Tibial nerve (tissue), 4 donors: Measurements from ENCODE around the gene WFDC10A. TPM values are rescaled to one million over a fixed set of nuclear protein-coding genes. Genes with fewer than 3 reads are reported as not detected.
A peak's percentile ranks its signal among the peaks of the same experiment; 100 is the strongest.

ENCODE experiments used
- DNase-seq, 2 donors: peaks; one replicate each; pipeline ENCODE4 v3.0.0-alpha.2; 2019; ENCODE audit warnings: low spot score in 2 of 2
- H3K27ac ChIP-seq, 4 donors: fragments of 200-600 bp; sonication (generic) in 3 of 4; one replicate each; pipeline ENCODE4 v1.5.1; 2017 to 2019; ENCODE audit warnings: mild to moderate bottlenecking in 1 of 4
- H3K27me3 ChIP-seq, 2 donors: fragments of 200-600 bp; sonication (generic) in 1 of 2; one replicate each; pipeline versions ENCODE4 v1.5.1 to v1.6.0; 2017 to 2019
- H3K36me3 ChIP-seq, 3 donors: fragments of 200-600 bp; sonication (generic); one replicate each; pipeline ENCODE4 v1.5.1; 2018 to 2019
- H3K4me1 ChIP-seq, 4 donors: fragments of 200-600 bp; sonication (generic) in 3 of 4; one replicate each; pipeline ENCODE4 v1.5.1; 2017 to 2019
- H3K4me3 ChIP-seq, 4 donors: fragments of 200-600 bp; sonication (generic) in 3 of 4; one replicate each; pipeline ENCODE4 v1.5.1; 2017 to 2019; ENCODE audit warnings: mild to moderate bottlenecking in 1 of 4, moderate library complexity in 1 of 4
- H3K9me3 ChIP-seq, 4 donors: fragments of 200-600 bp; sonication (generic) in 3 of 4; one replicate each; pipeline ENCODE4 v1.5.1; 2017 to 2019
- EP300 ChIP-seq, 2 donors: sonication (generic); formaldehyde crosslinking; IDR thresholded peaks; one replicate each; pipeline ENCODE4 v1.6.1; 2017; ENCODE audit warnings: antibody characterized with exemption in 2 of 2, mild to moderate bottlenecking in 1 of 2
- POLR2A ChIP-seq, 2 donors: fragments of 450-650 bp; IDR thresholded peaks; one replicate each; pipeline ENCODE4 v1.6.1; 2017; ENCODE audit warnings: antibody characterized with exemption in 2 of 2, mild to moderate bottlenecking in 2 of 2, moderate library complexity in 2 of 2
- WGBS, 2 donors: methylation state at CpG; one replicate each; pipeline ENCODE4 v1.1.5; 2018; 5-methylcytosine and 5-hydroxymethylcytosine counted together
- total RNA-seq, 4 donors: library from RNA; depleted of rRNA; stranded (reverse); fragments of >200 nt; gene quantifications; one replicate each; pipeline ENCODE4 v1.1.0, GENCODE V29; 2016
- TF ChIP-seq, protein P1 (sequence below), 5 experiments: fragments of 200-600 bp in 3 of 5; fragments of 450-650 bp in 2 of 5; sonication (generic) in 3 of 5; IDR thresholded peaks; one replicate each; pipeline ENCODE4 v1.5.1; 2016 to 2019; ENCODE audit warnings: antibody characterized with exemption in 5 of 5, mild to moderate bottlenecking in 3 of 5, moderate library complexity in 2 of 5

Gene WFDC10A
- total RNA-seq, 4 donors from 2014 or later, result not detected

DNA sequence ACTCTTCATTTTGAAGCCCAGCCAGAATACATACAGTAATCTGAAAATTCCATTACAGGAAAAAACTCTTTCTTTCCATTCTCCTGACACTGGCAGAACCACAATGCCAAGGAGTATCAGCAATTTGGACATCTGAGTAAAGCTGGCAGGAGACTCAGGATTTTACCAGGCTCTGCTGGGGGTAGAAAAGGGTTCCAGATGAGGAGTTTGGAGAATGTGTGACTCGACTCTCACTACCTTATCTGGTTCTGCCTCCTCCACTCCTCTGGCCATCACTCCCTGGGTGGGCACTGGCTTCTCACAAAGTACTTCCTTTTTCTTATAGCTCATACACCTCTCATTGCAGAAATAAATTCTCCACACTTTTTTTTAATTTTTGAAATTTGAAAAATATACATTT lies 39.8 kb upstream of the WFDC10A start:
- Histone ChIP-seq H3K27me3 (no peaks in the 10 kb centered on the region), H3K4me1 (no peaks in the 10 kb centered on the region), H3K36me3 (no peaks in the 10 kb centered on the region), H3K4me3 (no peak overlapping the region), H3K9me3 (peaks cover 0 to 3% (median 0%) of the 10 kb centered on the region in 4 donors), H3K27ac (no peak overlapping the region)
- no peak for DNase-seq
- 30 to 35% methylated on average over 1 of the region's 1 CpG for WGBS, 2 donors
- TF ChIP-seq POLR2A (IDR thresholded peaks at IDR 0.05) (no peak), EP300 (IDR thresholded peaks at IDR 0.05) (no peak)
- TF ChIP-seq, protein P1, sequence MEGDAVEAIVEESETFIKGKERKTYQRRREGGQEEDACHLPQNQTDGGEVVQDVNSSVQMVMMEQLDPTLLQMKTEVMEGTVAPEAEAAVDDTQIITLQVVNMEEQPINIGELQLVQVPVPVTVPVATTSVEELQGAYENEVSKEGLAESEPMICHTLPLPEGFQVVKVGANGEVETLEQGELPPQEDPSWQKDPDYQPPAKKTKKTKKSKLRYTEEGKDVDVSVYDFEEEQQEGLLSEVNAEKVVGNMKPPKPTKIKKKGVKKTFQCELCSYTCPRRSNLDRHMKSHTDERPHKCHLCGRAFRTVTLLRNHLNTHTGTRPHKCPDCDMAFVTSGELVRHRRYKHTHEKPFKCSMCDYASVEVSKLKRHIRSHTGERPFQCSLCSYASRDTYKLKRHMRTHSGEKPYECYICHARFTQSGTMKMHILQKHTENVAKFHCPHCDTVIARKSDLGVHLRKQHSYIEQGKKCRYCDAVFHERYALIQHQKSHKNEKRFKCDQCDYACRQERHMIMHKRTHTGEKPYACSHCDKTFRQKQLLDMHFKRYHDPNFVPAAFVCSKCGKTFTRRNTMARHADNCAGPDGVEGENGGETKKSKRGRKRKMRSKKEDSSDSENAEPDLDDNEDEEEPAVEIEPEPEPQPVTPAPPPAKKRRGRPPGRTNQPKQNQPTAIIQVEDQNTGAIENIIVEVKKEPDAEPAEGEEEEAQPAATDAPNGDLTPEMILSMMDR (IDR thresholded peaks at IDR 0.05), result no peak

DNA sequence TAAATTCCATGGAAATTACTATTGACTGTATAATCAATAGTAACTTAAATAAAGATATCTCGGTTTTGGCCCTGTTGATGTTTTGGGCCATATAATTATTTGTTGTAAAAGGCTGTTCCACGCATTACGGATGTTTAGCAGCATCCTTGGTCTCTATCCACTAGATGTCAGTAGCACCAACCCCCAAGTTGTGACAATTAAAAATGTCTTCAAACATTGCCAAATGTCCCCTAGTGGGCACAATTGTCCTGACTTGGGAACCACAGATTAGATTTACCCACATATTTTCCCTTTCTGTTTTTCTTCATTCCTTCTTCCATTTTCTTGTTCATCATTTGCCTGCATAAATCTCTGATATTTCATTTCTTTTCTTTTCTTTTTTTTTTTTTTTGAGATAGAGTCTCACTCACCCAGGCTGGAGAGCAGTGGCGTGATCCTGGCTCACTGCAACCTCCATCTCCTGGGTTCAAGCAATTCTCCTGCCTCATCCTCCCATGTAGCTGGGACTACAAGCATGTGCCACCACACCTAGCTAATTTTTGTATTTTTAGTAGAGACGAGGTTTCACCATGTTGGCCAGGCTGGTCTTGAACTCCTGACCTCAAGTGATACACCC lies 36.9 kb upstream of the WFDC10A start:
- Histone ChIP-seq H3K27me3 (no peaks in the 10 kb centered on the region), H3K9me3 (peaks cover 0 to 3% (median 0%) of the 10 kb centered on the region in 4 donors), H3K4me1 (no peaks in the 10 kb centered on the region), H3K36me3 (no peaks in the 10 kb centered on the region), H3K4me3 (no peak overlapping the region), H3K27ac (no peak overlapping the region)
- no peak for TF ChIP-seq EP300 (IDR thresholded peaks at IDR 0.05)
- TF ChIP-seq, protein P1 (IDR thresholded peaks at IDR 0.05), result peak in 3 of 5 experiments; percentile 22 to 43 (median 27)
- DNase-seq, result no peak
- 57 to 66% methylated on average over 5 of the region's 5 CpGs for WGBS, 2 donors

DNA sequence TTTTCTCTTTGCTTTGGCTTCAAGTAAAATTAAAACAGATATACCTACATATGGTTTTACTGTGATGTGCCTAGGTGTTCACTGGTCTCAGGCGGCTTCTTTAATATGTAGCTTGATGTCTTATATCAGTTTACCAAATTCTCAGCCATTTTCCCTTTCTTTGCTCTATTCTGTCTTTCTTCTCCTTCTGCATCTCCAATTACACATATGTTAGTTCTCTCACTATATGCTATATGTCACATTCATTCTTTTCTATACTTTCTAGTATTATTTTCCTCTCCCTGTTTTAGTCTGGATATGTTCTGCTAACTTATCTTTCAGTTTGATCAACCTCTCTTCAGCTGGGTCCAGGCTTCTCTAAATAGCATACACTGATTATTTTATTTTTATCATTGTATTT lies 36.0 kb upstream of the WFDC10A start:
- Histone ChIP-seq H3K9me3 (peaks cover 0 to 3% (median 0%) of the 10 kb centered on the region in 4 donors), H3K4me1 (no peaks in the 10 kb centered on the region), H3K27me3 (no peaks in the 10 kb centered on the region), H3K27ac (no peak overlapping the region), H3K4me3 (no peak overlapping the region), H3K36me3 (no peaks in the 10 kb centered on the region)
- no peak for DNase-seq
- TF ChIP-seq EP300 (IDR thresholded peaks at IDR 0.05) (no peak), POLR2A (IDR thresholded peaks at IDR 0.05) (no peak)
- TF ChIP-seq, protein P1 (IDR thresholded peaks at IDR 0.05), result no peak
- WGBS, 2 donors, result 36 to 89% methylated on average over 1 of the region's 1 CpG

DNA sequence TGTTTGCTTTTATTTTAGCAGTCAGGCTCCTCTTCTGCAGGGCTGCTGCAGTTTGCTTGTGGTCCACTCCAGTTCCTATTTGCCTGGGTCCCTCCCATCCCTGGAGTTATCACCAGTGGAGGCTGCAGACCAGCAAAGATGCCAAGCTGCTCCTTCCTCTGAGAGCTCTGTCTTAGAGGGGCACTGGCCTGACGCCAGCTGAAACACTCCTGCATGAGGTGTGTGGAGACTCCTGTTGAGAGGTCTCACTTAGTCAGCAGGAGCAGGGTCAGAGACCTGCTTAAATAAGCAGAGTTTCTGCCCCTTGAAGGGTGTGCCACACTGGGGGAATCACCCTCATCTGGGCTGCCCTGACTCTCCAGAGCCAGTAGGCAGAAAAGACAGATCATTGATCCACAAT lies 34.3 kb upstream of the WFDC10A start:
- TF ChIP-seq POLR2A (IDR thresholded peaks at IDR 0.05), result no peak
- TF ChIP-seq, protein P1 (IDR thresholded peaks at IDR 0.05), result no peak
- no peak for TF ChIP-seq EP300 (IDR thresholded peaks at IDR 0.05)
- H3K4me3 ChIP-seq, result no peak overlapping the region
- H3K27ac ChIP-seq, result no peak overlapping the region
- H3K4me1 ChIP-seq, result no peaks in the 10 kb centered on the region
- no peaks in the 10 kb centered on the region for H3K27me3 ChIP-seq
- DNase-seq, result no peak
- 27 to 63% methylated on average over 1 of the region's 1 CpG for whole genome bisulfite sequencing, 2 donors
- peaks cover 0 to 3% (median 0%) of the 10 kb centered on the region in 4 donors for H3K9me3 ChIP-seq
- no peaks in the 10 kb centered on the region for H3K36me3 ChIP-seq

DNA sequence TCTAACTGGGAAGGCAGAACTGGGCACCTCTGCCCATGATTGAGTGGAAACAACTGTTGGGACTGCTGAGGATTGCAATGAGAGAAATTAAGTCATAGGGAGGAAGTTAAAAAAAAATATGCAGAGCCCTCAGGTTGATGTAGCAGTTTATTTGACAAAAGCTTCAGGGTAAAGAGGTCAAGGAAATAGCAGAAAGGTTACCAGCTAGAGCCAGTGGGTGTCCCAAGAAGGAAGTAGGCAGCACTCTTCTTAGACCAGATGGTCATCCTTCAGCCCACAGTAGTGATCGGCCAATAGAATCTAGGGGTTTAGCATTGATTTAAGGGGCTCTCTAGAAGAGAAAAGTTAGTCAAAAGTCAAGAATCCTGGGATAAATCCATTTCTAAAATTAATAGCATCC lies 21.7 kb upstream of the WFDC10A start:
- no peak overlapping the region for H3K27ac ChIP-seq
- DNase-seq, result no peak
- H3K4me1 ChIP-seq, result no peaks in the 10 kb centered on the region
- H3K4me3 ChIP-seq, result no peak overlapping the region
- no peak for TF ChIP-seq POLR2A (IDR thresholded peaks at IDR 0.05)
- TF ChIP-seq, protein P1 (IDR thresholded peaks at IDR 0.05), result no peak
- no peak for TF ChIP-seq EP300 (IDR thresholded peaks at IDR 0.05)
- no peaks in the 10 kb centered on the region for H3K27me3 ChIP-seq
- 87 to 96% methylated on average over 1 of the region's 1 CpG for WGBS, 2 donors
- no peaks in the 10 kb centered on the region for H3K36me3 ChIP-seq
- peaks cover 0 to 21% (median 3%) of the 10 kb centered on the region in 4 donors for H3K9me3 ChIP-seq
